HG02571 (cell line): ENCODE data around the gene EVI2A.
"Not testable (repeated sequence)": the region's sequence is repeated elsewhere in the genome, so short reads cannot be mapped to it uniquely, and the experiment has no call there.

ENCODE experiments used
- ATAC-seq: cut with Tn5 transposase; IDR thresholded peaks from one replicate; pipeline ENCODE4 v1.9.1; 2021; ENCODE audit warnings: mild to moderate bottlenecking, moderate library complexity; ENCODE audit not compliant: unreplicated experiment

Gene EVI2A

DNA sequence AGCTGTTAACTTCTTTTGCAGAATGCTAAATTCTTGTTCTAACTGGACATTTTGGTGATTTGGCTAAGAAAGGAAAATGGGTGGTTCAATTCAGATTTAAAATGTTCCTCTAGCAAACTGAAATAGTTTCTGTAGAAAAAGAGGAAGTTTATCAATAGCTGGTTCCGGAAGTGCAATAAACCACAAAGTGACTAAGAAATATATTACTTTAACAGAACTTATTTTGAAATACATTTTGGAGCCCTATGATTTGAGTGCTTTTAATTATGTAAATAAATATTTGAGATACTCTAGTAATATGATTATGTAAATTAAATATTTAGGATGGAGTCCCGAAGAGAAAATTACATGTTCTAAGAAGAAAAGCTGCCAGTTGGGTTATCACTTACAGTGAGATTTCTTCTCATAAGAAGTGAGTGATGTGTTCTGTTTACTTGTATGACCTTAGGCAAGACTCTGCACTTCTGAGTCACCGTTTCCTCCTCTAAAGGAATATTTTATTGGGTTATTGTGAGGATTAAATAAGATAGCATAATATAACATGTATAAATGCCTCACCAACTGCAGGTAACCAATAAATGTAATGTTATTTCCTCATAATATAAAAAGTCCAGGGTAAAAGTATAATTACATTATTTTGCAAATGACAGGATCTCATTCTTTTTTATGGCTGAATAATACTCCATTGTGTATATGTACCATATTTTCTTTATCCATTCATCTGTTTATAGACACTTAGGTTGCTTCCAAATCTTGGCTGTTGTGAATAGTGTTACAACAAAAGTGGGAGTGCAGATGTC is 7.2 kb downstream of the EVI2A start, which contains the start of gene EVI2B:
Gene EVI2B, minus strand, starts transcription at position 73 of the 800 bp plus-strand sequence. CDS start 8,445 bp downstream, outside the sequence.
- ATAC-seq = no peak

DNA sequence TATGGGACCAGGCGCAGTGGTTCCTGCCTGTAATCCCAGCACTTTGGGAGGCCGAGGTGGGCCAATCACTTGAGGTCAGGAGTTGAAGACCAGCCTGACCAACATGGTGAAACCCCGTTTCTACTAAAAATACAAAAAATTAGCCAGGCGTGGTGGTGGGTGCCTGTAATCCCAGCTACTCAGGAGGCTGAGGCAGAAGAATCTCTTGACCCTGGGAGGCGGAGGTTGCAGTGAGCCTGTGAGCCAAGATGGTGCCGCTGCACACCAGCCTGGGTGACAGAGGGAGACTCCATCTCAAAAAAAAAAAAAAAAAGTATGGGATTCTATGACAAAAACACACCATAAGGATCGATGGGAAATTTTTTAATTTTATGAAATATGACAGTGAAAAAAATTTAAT is 9.2 kb downstream of the EVI2A start:
- not testable (repeated sequence) for ATAC-seq

DNA sequence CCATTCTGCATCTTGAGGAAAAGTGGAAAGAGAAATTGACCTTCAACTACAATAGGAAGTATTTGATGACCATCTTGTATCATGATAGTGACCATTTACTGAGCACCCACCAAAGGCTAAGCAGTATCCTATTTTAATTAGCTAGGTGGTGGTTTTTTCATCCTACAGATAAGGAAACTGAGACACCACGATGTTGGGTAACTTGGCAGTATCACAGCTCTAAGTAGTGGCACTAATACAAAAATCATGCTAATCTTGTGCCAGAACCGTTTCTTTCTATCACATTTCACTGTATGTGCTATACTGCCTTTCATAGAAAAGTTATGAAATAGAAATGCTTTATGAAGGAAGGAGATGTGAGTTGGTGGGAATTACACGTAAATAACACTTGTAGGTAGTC is 9.9 kb downstream of the EVI2A start:
- no peak for ATAC-seq

DNA sequence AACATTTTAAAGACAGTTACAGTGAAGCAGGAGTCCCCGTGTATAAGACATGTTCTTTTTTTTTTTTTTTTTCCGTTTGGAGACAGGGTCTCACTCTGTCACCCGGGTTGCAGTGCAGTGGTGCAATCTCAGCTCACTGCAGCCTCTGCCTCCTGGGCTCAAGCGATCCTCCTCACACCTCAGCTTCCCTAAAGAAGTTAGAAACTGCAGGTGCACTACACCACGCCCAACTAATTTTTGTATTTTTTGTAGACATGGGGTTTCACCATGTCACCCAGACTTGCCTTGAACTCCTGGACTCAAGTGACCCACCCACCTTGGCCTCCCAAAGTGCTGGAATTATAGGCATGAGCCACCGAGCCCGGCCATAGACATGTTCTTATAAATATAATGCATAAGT is 10.5 kb downstream of the EVI2A start:
- ATAC-seq = no peak

DNA sequence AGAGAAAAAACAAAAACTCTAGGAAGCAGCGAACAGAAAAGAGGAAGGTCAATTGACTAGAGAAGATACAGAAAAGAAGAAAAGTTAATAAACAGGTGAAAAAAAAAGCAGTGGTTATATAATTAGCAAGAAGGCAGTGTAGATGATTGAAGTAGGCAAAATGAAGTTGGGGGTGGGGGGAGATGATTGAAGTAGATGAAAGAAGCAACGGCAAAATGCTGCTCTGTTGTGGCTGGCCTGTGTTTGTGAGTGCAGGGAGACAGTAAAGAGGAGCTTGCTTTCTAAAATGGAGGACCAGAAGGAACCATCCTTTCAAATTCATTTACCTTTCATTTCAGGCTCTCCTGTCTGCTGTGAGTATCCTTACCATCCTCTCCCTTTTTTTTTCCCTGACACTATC is 11.2 kb downstream of the EVI2A start:
- no peak for ATAC-seq

DNA sequence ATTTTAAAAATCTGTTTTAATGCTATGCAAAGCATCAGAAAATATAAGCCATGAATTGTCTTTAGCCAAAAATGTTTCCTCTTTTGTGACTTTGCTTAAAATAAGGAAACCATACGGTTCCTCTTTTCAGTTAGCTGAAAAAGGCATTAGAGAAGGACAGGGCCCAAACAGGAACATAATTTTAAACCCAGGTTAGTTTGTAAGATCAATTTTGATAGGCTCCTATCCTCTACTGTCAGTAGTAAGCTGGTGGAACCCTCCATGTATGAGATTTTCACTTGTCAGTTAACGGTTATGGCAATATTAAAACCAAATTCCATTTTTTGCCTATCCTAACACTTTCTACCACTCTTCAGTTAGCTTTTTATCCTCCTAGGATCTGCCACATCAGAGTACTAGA is 11.9 kb downstream of the EVI2A start:
- ATAC-seq = no peak

DNA sequence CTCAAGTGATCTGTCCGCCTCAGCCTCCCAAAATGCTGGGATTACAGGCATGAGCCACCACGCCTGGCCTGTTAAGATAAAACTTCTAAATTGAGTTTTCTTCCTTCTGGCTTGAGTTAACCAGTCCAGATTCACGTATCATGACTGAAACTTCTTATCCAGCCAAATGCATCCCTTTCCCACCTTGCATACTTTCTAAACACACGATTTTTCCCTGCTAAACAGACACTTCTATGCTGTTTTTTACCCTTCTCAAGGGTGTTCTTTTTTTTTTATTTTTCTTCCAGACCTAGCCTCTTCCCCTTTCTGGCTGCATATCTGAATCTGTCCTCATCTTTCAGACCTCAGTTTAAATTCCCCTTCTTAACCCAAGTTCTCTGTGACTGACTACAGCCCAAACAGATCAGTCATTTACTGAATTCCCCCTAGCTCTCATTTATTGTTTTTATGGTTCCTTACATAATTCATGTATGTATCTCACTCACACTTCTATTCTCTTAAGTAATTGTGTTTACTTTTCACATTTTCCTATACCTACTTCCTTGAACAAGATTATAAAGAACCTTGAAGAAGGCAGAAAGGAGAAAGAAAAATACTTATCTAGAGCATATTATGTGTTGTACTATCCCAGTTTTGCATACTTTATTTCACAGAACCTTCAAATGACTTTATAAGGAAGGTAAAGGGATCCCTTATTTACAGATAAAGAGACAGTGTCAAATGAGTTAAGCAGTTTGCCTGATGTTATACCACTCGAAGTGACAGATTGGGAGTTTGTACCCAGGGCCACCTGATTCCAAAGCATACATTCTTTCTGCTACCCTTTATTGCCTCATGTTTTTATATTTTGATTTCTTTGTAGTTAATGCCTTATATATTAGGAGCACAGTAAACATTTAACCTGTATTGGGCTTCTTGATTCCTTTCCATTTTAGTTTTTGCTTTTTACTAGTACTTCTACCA is 12.8 kb downstream of the EVI2A start:
- ATAC-seq = no peak

DNA sequence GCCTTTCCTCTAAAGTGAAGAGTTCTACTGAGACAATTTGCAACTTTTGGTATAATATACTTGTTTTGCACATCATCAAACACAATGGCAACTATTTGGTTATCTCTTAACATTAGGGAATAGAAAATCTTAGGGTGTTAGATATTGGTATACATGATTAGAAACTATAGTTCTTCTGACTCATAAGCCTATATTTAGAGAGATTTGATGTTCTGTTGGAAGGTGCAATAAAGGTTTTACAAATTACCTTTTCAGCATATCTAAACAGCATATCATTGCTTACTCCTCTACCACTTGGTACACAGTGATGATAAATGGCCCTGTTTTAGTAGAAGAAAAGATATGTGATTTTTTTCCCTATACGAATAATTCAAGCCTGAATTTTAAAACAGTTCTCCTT is 13.8 kb downstream of the EVI2A start:
- ATAC-seq = no peak

DNA sequence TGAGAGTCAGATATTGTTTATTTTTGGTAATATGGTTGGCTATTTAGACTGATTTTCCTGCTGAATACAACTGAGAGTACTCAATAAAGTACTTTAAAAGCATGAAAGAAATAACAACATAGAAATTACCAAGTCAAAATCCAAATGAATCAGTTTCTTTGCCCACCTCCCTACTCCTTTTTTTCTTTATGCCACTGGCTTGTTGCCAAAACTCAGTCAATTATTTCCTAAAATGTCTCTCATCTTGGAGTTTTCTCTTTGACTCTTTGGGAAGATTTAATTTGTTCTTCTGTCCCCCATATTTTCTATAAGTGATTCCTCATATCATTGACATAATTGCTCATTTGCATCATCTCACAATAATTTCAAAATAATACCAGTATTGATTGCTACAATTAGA is 21.8 kb downstream of the EVI2A start:
- no peak for ATAC-seq

DNA sequence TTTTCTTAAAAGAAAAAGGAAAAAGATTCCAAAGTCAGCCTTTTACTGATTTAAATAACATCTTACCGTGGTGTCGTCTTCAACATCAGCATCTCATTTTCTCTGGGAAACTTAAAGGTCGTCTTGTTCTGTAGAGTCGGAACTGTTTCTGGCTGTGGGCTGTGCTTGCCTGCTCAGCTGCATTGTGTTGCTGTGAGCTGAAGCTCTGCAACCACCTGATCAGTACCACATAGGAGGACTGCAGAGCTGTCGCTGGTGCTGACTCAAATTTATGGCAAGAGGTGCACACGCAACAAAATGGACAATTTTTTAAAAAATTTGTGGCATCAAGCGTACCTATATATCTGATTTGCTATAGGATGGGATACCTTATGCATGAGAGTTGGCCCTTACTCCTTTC is 24.3 kb downstream of the EVI2A start, which contains the start of gene OMG:
Gene OMG, minus strand, starts transcription at position 150 of the 400 bp plus-strand sequence. CDS start 908 bp downstream, outside the sequence.
- ATAC-seq = no peak

DNA sequence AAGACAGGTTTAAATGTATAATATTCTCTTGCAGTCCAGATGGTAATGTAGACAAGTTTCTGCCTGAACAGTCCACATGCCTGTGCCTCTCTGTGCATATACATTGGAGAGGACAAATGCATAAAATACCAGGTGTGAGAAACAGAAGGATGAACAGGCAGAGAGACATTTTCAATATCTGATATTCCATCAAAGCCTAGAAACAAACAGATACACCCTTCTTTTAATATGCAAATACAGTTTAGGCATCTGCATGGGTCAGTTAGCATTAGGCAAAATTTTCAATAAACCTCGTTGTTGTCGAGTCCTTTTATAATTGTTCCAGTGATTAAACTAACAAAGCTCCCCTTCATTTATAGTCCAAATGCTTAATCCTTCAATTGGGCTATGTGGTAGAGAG is 25.3 kb downstream of the EVI2A start:
- no peak for ATAC-seq

DNA sequence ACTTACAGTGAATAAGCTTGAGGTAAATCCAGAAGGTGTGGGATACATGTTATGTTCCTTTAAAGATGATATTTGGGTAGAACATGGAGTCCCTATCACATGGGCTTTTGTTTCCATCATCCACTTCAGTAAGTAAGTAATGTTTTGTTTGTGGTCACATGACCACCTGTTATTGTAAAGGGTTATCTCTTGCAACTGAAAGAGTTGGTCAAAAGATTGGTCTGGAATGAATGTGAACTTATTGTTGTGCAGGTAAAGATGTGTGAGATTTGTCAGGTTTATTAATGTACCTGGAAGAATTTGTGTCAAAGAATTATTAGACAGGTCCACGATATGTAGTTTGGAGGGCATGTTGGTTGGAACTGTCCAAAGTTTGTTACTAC is 25.9 kb downstream of the EVI2A start:
- no peak for ATAC-seq

DNA sequence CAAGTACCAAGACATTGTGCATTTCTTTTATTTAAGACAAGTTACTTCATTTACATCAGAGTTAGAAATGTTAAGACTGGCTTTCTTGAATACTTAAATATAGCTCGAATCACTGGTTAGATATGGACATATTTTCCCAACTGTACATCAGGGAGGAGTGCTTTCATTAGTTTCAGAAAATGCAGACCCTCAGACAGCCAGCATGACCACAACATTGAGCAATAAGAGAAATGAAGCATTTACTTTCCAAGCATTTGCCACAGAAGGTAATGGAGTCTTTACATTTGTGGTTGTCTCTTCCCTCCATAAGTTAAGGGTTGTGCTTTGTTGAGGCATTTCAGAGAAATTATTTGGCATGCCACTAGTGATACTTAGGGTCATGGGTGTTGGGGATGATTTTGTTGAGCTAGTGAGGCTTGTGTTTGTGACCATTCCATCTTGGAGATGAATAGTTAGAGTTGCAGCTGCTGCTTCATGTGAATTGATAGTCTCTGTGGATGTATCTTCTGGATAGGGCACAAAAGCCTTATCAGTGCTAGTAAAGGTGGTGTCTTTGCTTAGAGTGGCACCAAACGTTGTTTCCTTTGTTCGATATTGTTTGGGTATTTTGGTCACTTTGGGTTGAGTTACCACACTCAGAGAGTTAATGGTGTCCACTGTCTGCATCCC is 26.5 kb downstream of the EVI2A start:
- no peak for ATAC-seq

DNA sequence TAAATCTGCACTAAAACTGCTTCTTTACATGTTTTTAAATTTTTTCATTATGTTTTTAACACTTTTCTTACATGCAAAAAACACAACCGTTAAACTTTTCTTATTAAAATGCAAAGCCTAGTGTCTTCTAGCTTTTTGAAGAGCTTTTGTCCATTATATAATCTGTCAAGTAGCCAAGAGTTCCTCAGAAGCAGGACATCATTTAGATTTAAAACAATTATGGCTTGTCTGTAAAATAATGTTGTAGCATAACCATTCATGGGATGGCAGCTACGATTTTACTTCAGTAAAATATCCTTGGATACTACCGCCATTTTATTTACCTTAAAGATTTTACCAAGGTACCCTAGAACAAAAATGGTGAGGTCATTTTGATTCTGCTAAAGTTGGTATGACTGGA is 27.2 kb downstream of the EVI2A start:
- no peak for ATAC-seq

DNA sequence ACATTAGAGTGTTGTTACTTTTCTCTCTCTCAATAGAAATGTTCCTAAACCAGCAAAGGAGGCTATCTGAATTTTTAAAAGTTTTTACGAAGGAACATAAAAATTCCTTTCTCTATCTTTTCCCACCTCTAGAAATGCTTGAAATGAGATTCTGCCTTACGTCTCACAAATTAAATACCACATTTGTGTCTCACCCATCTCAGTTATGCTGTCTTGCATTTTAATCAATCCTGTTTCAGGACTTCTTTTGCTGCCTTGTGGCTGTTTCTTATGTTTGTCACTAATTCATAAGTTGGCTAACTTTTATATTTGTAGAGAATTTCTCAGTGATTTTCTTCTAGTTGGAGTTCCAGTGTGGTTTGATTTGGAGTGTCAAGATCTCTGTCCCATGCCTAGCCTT is 27.8 kb downstream of the EVI2A start:
- ATAC-seq = no peak

DNA sequence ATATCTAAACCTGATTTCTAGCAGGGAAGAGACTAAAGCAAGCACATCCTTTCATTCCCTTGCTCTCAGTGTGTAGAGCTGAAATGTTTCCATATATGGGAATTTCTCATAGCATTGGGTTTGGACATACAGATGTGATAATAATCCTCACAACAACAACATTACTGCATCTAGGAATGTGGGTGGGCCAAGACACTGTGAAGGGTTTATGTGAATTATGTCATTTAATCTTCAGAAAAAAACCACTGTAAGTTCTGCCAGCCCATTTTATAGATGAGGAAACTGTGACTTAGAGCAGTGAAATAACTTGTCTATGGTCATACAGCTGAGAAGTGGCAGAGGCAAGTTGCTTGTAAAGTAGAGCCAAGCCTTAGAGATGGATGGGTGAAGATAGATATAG is 29.6 kb downstream of the EVI2A start:
- no peak for ATAC-seq

DNA sequence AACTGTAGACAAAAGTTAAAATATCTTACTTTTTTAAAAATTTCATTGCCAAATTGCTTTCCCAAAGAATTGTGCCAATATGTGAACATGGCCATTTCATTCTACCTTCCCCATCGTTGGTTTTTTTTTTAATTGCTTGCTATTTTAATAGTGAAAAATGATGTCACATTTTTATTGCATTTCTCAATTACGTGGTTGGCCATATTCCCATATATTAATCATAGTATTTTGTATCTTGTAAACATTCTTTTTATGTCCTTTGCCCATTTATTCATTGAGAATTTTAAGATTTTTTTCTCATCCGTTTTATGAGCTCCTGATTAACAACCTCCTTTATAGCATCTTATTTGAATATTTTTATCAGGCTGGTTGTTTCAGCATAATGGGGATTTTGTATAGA is 31.6 kb downstream of the EVI2A start:
- no peak for ATAC-seq

DNA sequence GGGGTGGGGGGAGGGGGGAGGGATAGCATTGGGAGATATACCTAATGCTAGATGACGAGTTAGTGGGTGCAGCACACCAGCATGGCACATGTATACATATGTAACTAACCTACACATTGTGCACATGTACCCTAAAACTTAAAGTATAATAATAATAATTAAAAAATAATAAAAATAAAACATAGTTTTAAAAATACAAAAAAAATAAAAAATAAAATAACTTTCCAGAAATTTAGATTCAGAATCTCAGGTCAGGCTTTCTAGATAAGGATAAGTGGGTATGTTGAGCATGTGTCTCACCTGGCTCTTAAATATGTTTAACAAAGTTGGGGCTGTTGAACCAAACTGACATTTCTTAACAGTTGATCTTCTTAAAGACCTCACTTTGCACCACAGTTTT is 33.5 kb downstream of the EVI2A start:
- ATAC-seq = not testable (repeated sequence)

DNA sequence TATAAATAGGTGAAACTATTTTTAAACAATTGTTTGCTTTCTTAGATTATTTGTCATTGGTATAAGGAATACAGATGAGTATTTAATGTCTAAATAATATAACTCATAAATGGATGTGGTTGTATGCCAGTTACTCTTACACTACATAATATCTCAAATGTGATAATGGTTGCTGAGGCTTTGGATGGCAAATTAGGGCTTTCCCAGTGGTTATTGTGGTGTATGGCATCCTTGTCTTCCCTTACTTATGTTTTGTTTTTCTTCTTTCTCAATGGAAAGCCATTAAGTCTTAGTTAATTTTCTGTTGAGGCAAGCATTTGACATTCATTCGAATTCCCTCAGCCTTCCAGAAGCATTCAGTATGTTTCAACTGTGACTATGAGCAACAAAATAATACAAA is 34.8 kb downstream of the EVI2A start:
- ATAC-seq = no peak

DNA sequence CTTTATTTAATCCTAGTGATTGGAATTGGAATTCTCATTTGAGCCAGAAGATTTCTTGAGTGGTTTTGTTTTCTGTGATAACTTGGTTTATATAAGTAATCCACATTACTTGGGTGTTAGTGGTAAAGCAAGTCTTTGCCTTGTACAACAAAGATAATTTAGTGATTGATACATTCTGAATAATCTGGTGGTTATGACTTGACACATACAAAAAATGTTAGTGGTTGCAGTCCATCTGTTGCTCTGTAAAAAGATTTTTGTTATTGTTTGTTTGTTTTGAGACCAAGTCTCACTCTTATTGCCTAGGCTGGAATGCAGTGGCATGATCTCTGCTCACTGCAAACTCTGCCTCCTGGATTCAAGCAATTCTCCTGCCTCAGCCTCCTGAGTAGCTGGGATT is 37.6 kb downstream of the EVI2A start:
- no peak for ATAC-seq

DNA sequence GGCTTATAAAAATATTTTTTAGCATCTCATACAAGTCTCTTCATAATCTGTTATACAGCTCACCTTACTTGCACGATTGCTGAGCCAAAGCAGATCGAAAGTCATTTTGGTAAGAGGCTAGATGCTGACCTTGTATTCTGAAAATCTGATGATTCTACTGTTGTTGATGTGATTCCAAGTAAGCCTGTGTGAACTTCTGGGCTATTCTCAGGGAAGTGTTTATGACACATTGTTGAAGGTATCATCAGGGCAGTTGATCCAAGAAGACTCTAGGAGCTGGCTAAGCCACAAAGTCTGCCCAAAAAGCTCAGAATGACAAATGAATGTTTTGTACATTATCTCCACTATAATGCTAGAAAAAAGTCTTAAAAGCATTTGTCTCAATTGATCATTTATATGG is 40.4 kb downstream of the EVI2A start:
- no peak for ATAC-seq
